Heart right ventricle (tissue), 16 donors: Measurements from ENCODE around the gene AKAP14. TPM values are rescaled to one million over a fixed set of nuclear protein-coding genes. Genes with fewer than 3 reads are reported as not detected.

ENCODE experiments used
- ATAC-seq, 8 donors: fragments of 200-7000 bp; cut with Tn5 transposase; one replicate each; pipeline ENCODE4 v1.9.1; 2020; ENCODE audit warnings: mild to moderate bottlenecking in 8 of 8, moderate library complexity in 8 of 8, moderate number of reproducible peaks in 1 of 8
- DNase-seq, 2 donors: peaks; one replicate each; pipeline ENCODE4 v3.0.0-alpha.2; 2020
- H3K27ac ChIP-seq, 10 donors: fragments of 200-600 bp; sonication (generic) in 2 of 10; one replicate each; pipeline versions ENCODE4 v1.5.0 to v1.8.0; 2020 to 2022; ENCODE audit warnings: mild to moderate bottlenecking in 3 of 10
- H3K27me3 ChIP-seq, 7 donors: fragments of 200-600 bp; one replicate each; pipeline ENCODE4 v1.8.0; 2021 to 2022; ENCODE audit warnings: mild to moderate bottlenecking in 2 of 7
- H3K36me3 ChIP-seq, 9 donors: fragments of 200-600 bp; sonication (generic) in 1 of 9; one replicate each; pipeline versions ENCODE4 v1.5.0 to v1.8.0; 2020 to 2022; ENCODE audit warnings: mild to moderate bottlenecking in 2 of 9
- H3K4me1 ChIP-seq, 9 donors: fragments of 200-600 bp; sonication (generic) in 1 of 9; one replicate each; pipeline versions ENCODE4 v1.5.0 to v1.8.0; 2020 to 2022; ENCODE audit warnings: mild to moderate bottlenecking in 4 of 9
- H3K4me3 ChIP-seq, 10 donors: fragments of 200-600 bp; sonication (generic) in 2 of 10; one replicate each; pipeline versions ENCODE4 v1.5.0 to v1.8.0; 2020 to 2022; ENCODE audit warnings: mild to moderate bottlenecking in 7 of 10, moderate library complexity in 2 of 10
- H3K9me3 ChIP-seq, 11 donors: fragments of 200-600 bp in 10 of 11; sonication (generic) in 2 of 11; one replicate each; pipeline versions ENCODE4 v1.5.0 to v1.8.0; 2013 to 2022; ENCODE audit warnings: mild to moderate bottlenecking in 2 of 11, control low read depth in 1 of 11, moderate library complexity in 1 of 11
- WGBS, 2 donors: extraction: QIAGEN DNeasy Blood & Tissue Kit; methylation state at CpG; one replicate each; pipeline ENCODE4 v1.1.7; 2013; ENCODE audit warnings: inconsistent platforms in 1 of 2; 5-methylcytosine and 5-hydroxymethylcytosine counted together
- intact Hi-C, 10 donors: fragments of 100-400 bp; cut with DNase I; formaldehyde crosslinking; loops; one replicate each; pipeline versions ENCODE4 v1.11.1 to v1.14.2; 2022
- long read RNA-seq, 3 donors: library from polyadenylated mRNA; unstranded; transcript quantifications; one replicate each; pipeline ENCODE4 v2.0.0, GENCODE V29; 2020 to 2021
- polyA plus RNA-seq, 2 donors: library from polyadenylated mRNA; stranded (reverse); fragments of 200-250 nt; gene quantifications; one replicate each; pipeline ENCODE4 v1.2.3, GENCODE V29; 2013
- total RNA-seq, 10 donors: library from RNA; stranded (reverse); fragmentation: NEBNext Ultra II Directional in 3 of 10; extraction: Animal tissue kit (Norgen Biotek cat#: 25700) in 3 of 10; gene quantifications; one replicate each; pipeline versions ENCODE4 v1.2.1 to v1.2.4, GENCODE V29; 2021 to 2023
- TF ChIP-seq, protein P1 (sequence below), 9 donors: fragments of 200-600 bp; sonication (generic) in 2 of 9; IDR thresholded peaks; one replicate each; pipeline versions ENCODE4 v1.5.0 to v1.8.0; 2021 to 2022; ENCODE audit warnings: antibody characterized with exemption in 9 of 9, mild to moderate bottlenecking in 5 of 9, moderate library complexity in 1 of 9
- donor health status: Arrhythmogenic right ventricular cardiomyopathy.
- donor health status: ischemic (EF 13 %, LVEDD 7.1; RV severe dilation, severe dysfunction).
- donor health status: healthy with polysubstance abuse.
- donor health status: DM: no; HTN: yes; CAD: no.
- donor health status: DM: no; HTN: no; CAD: no.
- donor health status: ischemic (EF 25% LVEDD 6.9; RV normal size, moderate dysfunction).
- donor health status: ischemic (EF 25% LVEDD 5.7; RV mildly dilated, moderate dysfunction).
- donor health status: healthy.
- donor health status: DM: yes; HTN: yes; CAD: no.
- donor health status: Ischemic cardiomyopathy.
- donor health status: ischemic (EF 35%, LVEDD 5.7; RV mildly dilated, moderate dysfunction).
- donor health status: nonischemic (EF 11% LVEDD 7.7; RV severe dilation, severe dysfunction).
- donor health status: DM: yes; HTN: yes; CAD: no.
- donor health status: PGD.
- donor health status: ischemic (EF 29% LVEDD 5.4; RV normal size, mild dysfunction).
- donor health status: nonischemic (EF 23%, LVEDD 6.1; RV moderate dilation, normal function).

Gene AKAP14
- total RNA-seq (not detected), polyA plus RNA-seq (not detected)
- long read RNA-seq, donor 1, result 0 reads
- long read RNA-seq, donor 2, result 0 reads
- long read RNA-seq, donor 3, result 0 reads

DNA sequence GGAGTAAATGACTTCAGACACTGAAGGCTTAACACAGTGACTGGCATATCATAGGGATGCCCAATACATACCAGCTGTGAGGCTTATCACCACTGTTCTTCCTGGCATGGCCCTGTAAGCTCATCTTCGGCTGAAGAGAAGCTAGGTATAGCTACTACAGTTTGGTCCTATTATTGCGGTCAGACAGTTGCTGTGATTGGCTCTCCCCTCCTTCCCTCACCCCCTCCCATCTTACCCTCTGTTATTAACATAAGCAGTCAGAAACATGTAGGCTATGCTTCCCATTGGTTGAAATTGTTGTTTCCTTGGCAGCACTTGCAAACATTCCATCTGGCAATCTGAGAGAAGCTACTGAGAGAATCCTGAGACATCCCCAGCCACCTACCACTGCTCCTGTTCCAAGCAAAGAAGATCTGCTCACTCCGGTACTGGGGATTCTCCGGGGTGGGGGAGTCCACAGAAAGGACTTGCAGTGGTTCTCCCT is at the start of gene AKAP14:
AKAP14 (plus strand) TSS at position 51 of the 484 bp plus-strand sequence. CDS start 7,331 bp downstream, outside the sequence.
- 37 to 42% methylated on average over 4 of the region's 4 CpGs for WGBS, 2 donors
- TF ChIP-seq, protein P1, sequence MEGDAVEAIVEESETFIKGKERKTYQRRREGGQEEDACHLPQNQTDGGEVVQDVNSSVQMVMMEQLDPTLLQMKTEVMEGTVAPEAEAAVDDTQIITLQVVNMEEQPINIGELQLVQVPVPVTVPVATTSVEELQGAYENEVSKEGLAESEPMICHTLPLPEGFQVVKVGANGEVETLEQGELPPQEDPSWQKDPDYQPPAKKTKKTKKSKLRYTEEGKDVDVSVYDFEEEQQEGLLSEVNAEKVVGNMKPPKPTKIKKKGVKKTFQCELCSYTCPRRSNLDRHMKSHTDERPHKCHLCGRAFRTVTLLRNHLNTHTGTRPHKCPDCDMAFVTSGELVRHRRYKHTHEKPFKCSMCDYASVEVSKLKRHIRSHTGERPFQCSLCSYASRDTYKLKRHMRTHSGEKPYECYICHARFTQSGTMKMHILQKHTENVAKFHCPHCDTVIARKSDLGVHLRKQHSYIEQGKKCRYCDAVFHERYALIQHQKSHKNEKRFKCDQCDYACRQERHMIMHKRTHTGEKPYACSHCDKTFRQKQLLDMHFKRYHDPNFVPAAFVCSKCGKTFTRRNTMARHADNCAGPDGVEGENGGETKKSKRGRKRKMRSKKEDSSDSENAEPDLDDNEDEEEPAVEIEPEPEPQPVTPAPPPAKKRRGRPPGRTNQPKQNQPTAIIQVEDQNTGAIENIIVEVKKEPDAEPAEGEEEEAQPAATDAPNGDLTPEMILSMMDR (IDR thresholded peaks at IDR 0.05), result no peak
- intact Hi-C loops, result no loop called here
- Histone ChIP-seq H3K4me3 (no peak within 1 kb of the TSS), H3K4me1 (no peaks in the 10 kb centered on the region), H3K9me3 (no peaks in the 10 kb centered on the region), H3K27me3 (no peaks in the 10 kb centered on the region), H3K27ac (no peak within 1 kb of the TSS), H3K36me3 (no peaks in the 10 kb centered on the region)
- DNase-seq (no peak), ATAC-seq (no peak)

DNA sequence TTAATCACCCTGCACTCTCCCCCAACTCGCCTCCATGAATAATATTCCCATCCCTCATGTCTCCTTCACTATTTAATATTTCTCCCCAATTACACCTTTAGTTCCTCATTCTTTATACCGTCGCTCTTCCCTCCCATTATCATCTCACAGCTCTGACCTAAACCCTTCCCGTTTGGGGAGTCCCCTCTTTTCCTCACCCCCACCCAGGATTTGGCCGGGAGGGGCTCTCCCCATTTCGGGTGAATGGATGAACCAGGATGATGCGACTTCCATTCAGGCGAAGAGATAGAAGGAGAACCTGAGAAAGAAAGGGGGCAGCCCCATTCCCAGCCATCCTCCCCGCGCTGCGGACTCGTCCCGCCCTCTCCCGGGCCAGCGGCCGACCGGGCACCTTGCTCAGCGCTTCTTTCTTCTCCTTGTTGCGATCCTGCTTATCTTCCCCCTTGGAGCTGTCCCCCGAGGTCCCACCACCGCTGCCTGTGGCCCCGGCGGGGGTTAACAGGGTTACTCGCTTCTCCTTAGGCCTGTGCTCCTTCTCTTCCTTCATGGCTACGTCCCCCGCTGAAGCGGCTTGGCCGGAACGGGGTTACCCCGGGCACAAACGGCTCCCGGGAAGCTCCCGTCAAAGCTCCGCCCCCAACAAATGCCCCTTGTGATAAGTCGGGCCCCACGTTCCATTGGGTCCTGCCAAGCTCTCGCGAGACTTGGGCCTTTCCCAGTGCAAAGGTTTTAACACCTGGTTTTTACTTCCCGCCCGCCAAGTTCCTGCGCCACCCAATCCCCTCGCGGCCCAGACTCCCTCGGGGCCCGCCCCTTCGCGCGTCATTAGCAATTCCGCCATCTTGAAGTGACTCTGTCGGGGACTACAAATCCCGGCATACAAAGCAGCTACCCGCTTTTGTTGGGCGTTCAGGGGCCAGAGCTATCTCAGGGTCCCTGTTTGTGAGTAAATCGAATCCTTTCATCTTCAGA is 43.0 kb upstream of the AKAP14 start, which contains the start of gene UPF3B:
UPF3B (minus strand) TSS at position 582 of the 972 bp plus-strand sequence; CDS start at position 547, 35 bp downstream.
- TF ChIP-seq, protein P1 (IDR thresholded peaks at IDR 0.05), result peak in 1 of 9 donors; percentile 6
- 0 to 1% methylated on average over 38 to 54 of the region's 54 CpGs for WGBS, 2 donors
- Histone ChIP-seq H3K9me3 (no peaks in the 10 kb centered on the region), H3K4me3 (peak within 1 kb of the TSS; percentile 47 to 83 (median 70)), H3K27me3 (peaks cover 0 to 6% (median 0%) of the 10 kb centered on the region in 7 donors), H3K4me1 (peaks cover 0 to 14% (median 6%) of the 10 kb centered on the region in 9 donors), H3K36me3 (peaks cover 0 to 33% (median 0%) of the 10 kb centered on the region in 9 donors), H3K27ac (peak within 1 kb of the TSS; percentile 44 to 96 (median 89))
- intact Hi-C loops, result loop anchor here in 4 of 10 donors (1.0 to 10.0 kb wide), 5 partner anchors 18 to 58 kb away; partner anchors contain the start of genes NDUFA1 (in 2 of the 4), RNF113A (in 2 of the 4) and RPL39 (in 1 of the 4)
- DNase-seq (peak; percentile 92 to 95), ATAC-seq (peak; percentile 97 to 99 (median 99))

DNA sequence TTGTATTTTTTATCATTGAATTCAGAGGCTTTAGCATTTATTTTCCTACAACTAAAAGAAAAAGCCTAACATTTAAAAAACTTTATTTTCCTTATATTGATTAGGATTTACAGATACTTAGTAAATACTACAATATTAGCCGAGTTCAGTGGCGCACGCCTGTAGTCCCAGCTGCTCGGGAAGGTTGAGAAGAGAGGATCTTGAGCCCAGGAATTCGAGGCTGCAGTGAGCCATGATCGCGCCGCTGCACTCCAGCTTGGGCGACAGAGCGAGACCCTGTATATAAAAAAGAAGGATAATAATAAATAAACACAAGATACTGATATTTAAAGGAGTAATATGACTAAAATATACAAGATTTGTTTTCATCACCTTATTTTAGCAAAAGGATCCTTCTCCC is 42.2 kb upstream of the AKAP14 start:
- TF ChIP-seq, protein P1 (IDR thresholded peaks at IDR 0.05), result no peak
- DNase-seq (no peak), ATAC-seq (peak in 4 of 8 donors; percentile 37 to 46 (median 45))
- intact Hi-C loops, result loop anchor here in 4 of 10 donors (1.0 to 10.0 kb wide), 5 partner anchors 17 to 59 kb away; partner anchors contain the start of genes NDUFA1 (in 2 of the 4), RNF113A (in 2 of the 4) and RPL39 (in 1 of the 4)
- Histone ChIP-seq H3K4me3 (peak overlapping the region in 9 of 10 donors; percentile 47 to 83 (median 74)), H3K27me3 (peaks cover 0 to 6% (median 0%) of the 10 kb centered on the region in 7 donors), H3K27ac (peak overlapping the region in 9 of 10 donors; percentile 59 to 96 (median 90)), H3K4me1 (peaks cover 0 to 14% (median 6%) of the 10 kb centered on the region in 9 donors), H3K36me3 (peaks cover 0 to 26% (median 0%) of the 10 kb centered on the region in 9 donors), H3K9me3 (no peaks in the 10 kb centered on the region)
- WGBS, 2 donors, result 14 to 20% methylated on average over 10 of the region's 10 CpGs
